ENCODE data around the gene CYLD.

CYLD gene

DNA sequence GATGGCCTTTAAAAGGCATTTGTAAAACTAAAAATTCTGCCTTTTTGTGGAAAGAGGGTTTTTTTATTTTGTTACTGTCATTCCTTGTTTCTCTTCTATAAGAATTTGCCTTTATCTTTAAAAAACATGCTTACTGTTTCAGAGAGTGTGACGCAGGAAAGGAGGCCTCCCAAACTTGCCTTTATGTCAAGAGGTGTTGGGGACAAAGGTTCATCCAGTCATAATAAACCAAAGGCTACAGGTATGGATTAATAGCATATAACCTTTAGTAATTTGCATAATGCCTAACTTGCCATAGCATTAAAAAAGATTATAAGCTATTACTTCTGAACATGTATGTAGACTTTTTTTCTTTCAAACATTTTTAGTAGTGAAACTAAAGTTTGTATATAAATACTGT is 34.2 kb downstream of the CYLD start:
- Histone ChIP-seq H3K36me3 (ENCODE audit: control insufficient read depth, insufficient read depth, low read length) (no peaks in the 10 kb centered on the region), H3K4me2 (ENCODE audit: low read length) (no peak overlapping the region), H3K27ac (no peak overlapping the region), H3K9ac (no peak overlapping the region), H3K4me3 (ENCODE audit: low read depth, low read length) (no peak overlapping the region), H3K9me3 (ENCODE audit: control insufficient read depth, low read length) (no peaks in the 10 kb centered on the region), H3K79me2 (peaks cover 3% of the 10 kb centered on the region), H2AFZ (no peak overlapping the region), H3K4me1 (no peaks in the 10 kb centered on the region), H3K27me3 (ENCODE audit: control insufficient read depth, insufficient read depth, low read length) (no peaks in the 10 kb centered on the region)
- TF ChIP-seq, protein P1, sequence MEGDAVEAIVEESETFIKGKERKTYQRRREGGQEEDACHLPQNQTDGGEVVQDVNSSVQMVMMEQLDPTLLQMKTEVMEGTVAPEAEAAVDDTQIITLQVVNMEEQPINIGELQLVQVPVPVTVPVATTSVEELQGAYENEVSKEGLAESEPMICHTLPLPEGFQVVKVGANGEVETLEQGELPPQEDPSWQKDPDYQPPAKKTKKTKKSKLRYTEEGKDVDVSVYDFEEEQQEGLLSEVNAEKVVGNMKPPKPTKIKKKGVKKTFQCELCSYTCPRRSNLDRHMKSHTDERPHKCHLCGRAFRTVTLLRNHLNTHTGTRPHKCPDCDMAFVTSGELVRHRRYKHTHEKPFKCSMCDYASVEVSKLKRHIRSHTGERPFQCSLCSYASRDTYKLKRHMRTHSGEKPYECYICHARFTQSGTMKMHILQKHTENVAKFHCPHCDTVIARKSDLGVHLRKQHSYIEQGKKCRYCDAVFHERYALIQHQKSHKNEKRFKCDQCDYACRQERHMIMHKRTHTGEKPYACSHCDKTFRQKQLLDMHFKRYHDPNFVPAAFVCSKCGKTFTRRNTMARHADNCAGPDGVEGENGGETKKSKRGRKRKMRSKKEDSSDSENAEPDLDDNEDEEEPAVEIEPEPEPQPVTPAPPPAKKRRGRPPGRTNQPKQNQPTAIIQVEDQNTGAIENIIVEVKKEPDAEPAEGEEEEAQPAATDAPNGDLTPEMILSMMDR (IDR thresholded peaks at IDR 0.05), result no peak

DNA sequence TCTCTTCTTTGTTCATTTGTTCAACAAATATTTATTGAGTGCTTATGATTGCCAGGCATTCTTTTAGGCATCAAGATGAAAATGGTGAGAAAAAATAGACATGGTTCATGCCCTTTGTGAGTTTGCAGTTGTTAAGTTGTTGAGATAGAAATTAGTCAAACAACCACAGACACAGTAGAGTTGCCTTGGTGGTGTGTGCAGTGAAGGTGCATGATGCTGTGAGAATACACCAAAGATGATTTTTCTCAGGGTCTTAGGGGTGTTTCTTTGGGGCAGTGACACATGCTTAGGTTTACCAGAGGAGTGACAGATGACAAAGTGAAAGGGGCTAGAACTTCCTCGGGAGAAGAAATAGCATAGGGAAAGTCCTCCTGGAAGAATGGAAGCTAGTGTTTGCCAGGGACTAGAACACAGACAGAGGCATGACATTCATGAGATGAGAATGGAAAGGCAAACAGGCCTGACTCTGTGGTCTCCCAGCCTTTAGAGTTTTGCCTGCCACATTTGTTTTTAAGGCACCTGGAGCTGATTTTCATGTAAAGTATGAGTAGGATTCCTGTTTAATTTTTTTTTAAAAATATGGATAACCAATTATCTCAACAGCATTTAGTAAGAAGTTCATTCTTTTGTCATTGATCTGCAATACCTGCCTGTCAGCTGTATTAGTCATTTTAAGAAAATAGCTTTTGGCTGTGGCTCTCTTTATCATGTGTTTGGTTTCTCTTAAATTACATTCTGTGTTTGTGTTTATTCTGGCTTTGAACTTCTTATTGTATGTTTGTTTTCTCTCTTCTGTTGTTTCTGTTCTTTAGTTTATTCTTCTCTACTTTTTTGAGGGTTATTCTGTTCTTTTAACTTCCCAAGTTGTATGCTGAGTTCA is 36.6 kb downstream of the CYLD start:
- Histone ChIP-seq H3K4me3 (ENCODE audit: low read depth, low read length) (no peak overlapping the region), H3K4me1 (no peaks in the 10 kb centered on the region), H2AFZ (no peak overlapping the region), H3K36me3 (ENCODE audit: control insufficient read depth, insufficient read depth, low read length) (no peaks in the 10 kb centered on the region), H3K4me2 (ENCODE audit: low read length) (no peak overlapping the region), H3K27me3 (ENCODE audit: control insufficient read depth, insufficient read depth, low read length) (no peaks in the 10 kb centered on the region), H3K79me2 (no peaks in the 10 kb centered on the region), H3K9ac (no peak overlapping the region), H3K9me3 (ENCODE audit: control insufficient read depth, low read length) (no peaks in the 10 kb centered on the region), H3K27ac (no peak overlapping the region)
- TF ChIP-seq, protein P1 (IDR thresholded peaks at IDR 0.05), result no peak

DNA sequence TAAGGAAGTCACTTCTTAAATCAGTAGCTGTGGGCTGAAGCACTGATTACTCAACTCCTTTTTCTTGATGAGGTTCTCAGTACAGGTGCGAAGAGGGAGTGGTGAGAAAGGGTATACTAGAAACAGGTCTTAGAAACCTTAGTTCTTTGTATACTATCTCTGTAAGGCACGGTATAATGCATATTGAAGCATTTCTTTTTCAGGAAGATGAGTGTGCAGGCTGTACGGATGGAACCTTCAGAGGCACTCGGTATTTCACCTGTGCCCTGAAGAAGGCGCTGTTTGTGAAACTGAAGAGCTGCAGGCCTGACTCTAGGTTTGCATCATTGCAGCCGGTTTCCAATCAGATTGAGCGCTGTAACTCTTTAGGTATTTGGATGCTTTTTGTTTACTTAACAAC is 39.2 kb downstream of the CYLD start:
- Histone ChIP-seq H2AFZ (no peak overlapping the region), H3K4me1 (no peaks in the 10 kb centered on the region), H3K9ac (no peak overlapping the region), H3K36me3 (ENCODE audit: control insufficient read depth, insufficient read depth, low read length) (no peaks in the 10 kb centered on the region), H3K4me3 (ENCODE audit: low read depth, low read length) (no peak overlapping the region), H3K27ac (no peak overlapping the region), H3K27me3 (ENCODE audit: control insufficient read depth, insufficient read depth, low read length) (no peaks in the 10 kb centered on the region), H3K79me2 (no peaks in the 10 kb centered on the region), H3K9me3 (ENCODE audit: control insufficient read depth, low read length) (no peaks in the 10 kb centered on the region), H3K4me2 (ENCODE audit: low read length) (no peak overlapping the region)
- TF ChIP-seq, protein P1 (IDR thresholded peaks at IDR 0.05), result no peak

DNA sequence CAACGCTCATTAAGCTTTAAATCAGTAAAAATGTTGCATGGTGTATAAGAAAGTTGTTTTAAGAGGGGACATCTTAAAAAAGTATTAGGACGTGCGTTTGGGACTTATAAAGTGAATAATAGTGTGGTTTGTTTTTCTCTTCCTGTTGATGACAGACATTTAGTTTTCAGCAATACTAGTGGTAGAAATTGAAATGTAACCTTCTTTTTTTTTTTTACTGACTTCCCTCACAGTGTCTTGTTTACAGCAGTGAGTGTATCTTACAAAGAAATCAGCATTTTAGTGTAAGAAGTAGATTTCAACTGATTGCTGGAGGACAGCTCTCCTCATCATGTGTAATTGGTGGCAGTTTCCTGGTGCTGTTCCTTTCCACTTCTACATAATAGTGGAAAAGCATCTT is 39.6 kb downstream of the CYLD start:
- Histone ChIP-seq H2AFZ (no peak overlapping the region), H3K27me3 (ENCODE audit: control insufficient read depth, insufficient read depth, low read length) (no peaks in the 10 kb centered on the region), H3K4me3 (ENCODE audit: low read depth, low read length) (no peak overlapping the region), H3K9ac (no peak overlapping the region), H3K4me2 (ENCODE audit: low read length) (no peak overlapping the region), H3K4me1 (no peaks in the 10 kb centered on the region), H3K9me3 (ENCODE audit: control insufficient read depth, low read length) (no peaks in the 10 kb centered on the region), H3K36me3 (ENCODE audit: control insufficient read depth, insufficient read depth, low read length) (no peaks in the 10 kb centered on the region), H3K27ac (no peak overlapping the region), H3K79me2 (no peaks in the 10 kb centered on the region)
- TF ChIP-seq, protein P1 (IDR thresholded peaks at IDR 0.05), result no peak

DNA sequence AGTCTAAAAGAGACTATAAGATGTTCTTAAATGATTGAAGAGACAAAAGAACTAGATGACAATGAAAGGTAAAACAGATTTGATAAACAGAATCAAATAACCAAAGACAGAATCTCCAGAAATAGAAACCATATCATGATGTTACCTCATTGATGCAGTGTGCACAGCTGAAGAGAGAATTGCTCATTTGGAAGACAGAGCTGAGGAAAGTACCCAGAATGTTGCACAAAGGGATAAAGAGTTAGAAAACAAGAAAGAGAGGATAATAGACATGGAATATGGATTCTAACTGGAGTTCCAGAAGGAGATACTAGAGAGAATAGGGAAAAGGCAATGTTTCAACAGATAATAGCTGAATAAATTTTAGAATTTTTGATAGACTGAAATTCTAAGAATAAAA is 47.9 kb downstream of the CYLD start:
- Histone ChIP-seq H3K27ac (no peak overlapping the region), H3K4me1 (no peaks in the 10 kb centered on the region)

More for the DNA sequence above, 47.9 kb downstream of the CYLD start:
- Histone ChIP-seq H3K4me2 (ENCODE audit: low read length) (no peak overlapping the region), H3K27me3 (ENCODE audit: control insufficient read depth, insufficient read depth, low read length) (no peaks in the 10 kb centered on the region), H3K4me3 (ENCODE audit: low read depth, low read length) (no peak overlapping the region), H3K9ac (no peak overlapping the region), H3K9me3 (ENCODE audit: control insufficient read depth, low read length) (no peaks in the 10 kb centered on the region), H3K79me2 (no peaks in the 10 kb centered on the region), H2AFZ (no peak overlapping the region), H3K36me3 (ENCODE audit: control insufficient read depth, insufficient read depth, low read length) (no peaks in the 10 kb centered on the region)
- TF ChIP-seq, protein P1 (IDR thresholded peaks at IDR 0.05), result no peak

All from parathyroid adenoma (tissue), 2 donors.